Ovary (tissue), 3 donors: ENCODE results near the gene SBF2.

Experiments
- EP300 ChIP-seq: sonication (generic); formaldehyde crosslinking; IDR thresholded peaks from one replicate; pipeline ENCODE4 v1.6.1; 2017; ENCODE audit warnings: antibody characterized with exemption
- TF ChIP-seq, protein P1 (sequence below), 3 donors: fragments of 450-650 bp in 2 of 3; fragments of 200-600 bp in 1 of 3; IDR thresholded peaks; one replicate each; pipeline versions ENCODE4 v1.5.1 to v1.8.0; 2016 to 2022; ENCODE audit warnings: antibody characterized with exemption in 3 of 3, mild to moderate bottlenecking in 1 of 3
- donor health status: DM: no; HTN: no; CAD: no.

GRCh38 chr11:9787981-9788521 lies 506.0 kb downstream of the SBF2 start:
- TF ChIP-seq, protein P1, sequence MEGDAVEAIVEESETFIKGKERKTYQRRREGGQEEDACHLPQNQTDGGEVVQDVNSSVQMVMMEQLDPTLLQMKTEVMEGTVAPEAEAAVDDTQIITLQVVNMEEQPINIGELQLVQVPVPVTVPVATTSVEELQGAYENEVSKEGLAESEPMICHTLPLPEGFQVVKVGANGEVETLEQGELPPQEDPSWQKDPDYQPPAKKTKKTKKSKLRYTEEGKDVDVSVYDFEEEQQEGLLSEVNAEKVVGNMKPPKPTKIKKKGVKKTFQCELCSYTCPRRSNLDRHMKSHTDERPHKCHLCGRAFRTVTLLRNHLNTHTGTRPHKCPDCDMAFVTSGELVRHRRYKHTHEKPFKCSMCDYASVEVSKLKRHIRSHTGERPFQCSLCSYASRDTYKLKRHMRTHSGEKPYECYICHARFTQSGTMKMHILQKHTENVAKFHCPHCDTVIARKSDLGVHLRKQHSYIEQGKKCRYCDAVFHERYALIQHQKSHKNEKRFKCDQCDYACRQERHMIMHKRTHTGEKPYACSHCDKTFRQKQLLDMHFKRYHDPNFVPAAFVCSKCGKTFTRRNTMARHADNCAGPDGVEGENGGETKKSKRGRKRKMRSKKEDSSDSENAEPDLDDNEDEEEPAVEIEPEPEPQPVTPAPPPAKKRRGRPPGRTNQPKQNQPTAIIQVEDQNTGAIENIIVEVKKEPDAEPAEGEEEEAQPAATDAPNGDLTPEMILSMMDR (IDR thresholded peaks at IDR 0.05) = no peak
- no peak for TF ChIP-seq EP300
